K562 (cell line): Measurements from ENCODE around the gene EHBP1. TPM values are rescaled to one million over a fixed set of nuclear protein-coding genes. Genes with fewer than 3 reads are reported as not detected.

Experiments
- ATF3 ChIP-seq, 2 experiments: fragments of 450-650 bp in 1 of 2; sonication (generic) in 1 of 2; formaldehyde crosslinking in 1 of 2; IDR thresholded peaks in 1 of 2; conservative IDR thresholded peaks in 1 of 2; 2 replicates each; pipeline versions ENCODE4 v1.6.1 to v1.8.1; 2016 to 2023; ENCODE audit warnings: mild to moderate bottlenecking in 2 of 2, moderate library complexity in 2 of 2, inconsistent platforms in 1 of 2, missing genetic modification reagents in 1 of 2
- CREB5 ChIP-seq: fragments of 250-450 bp; sonication (Bioruptor Pico); IDR thresholded peaks from 2 replicates; pipeline ENCODE4 v1.5.0; 2020; ENCODE audit warnings: mild to moderate bottlenecking
- EHMT2 ChIP-seq: fragments of 450-650 bp; IDR thresholded peaks from 2 replicates; pipeline ENCODE4 v1.6.1; 2018; ENCODE audit warnings: antibody characterized with exemption
- FOXJ3 ChIP-seq: sonication (generic); formaldehyde crosslinking; IDR thresholded peaks from 2 replicates; pipeline ENCODE4 v1.4.0; 2020; ENCODE audit warnings: mild to moderate bottlenecking, missing genetic modification reagents
- JUND ChIP-seq, 2 experiments: IDR thresholded peaks; 2 replicates in 1 of 2; 3 replicates in 1 of 2; pipeline ENCODE4 v1.6.1; 2011; ENCODE audit warnings: borderline replicate concordance in 2 of 2, low read depth in 2 of 2, low read length in 2 of 2, improper control_type of control experiment in 1 of 2, missing biosample characterization in 1 of 2, missing genetic modification characterization in 1 of 2, missing genetic modification reagents in 1 of 2
- PRPF4 ChIP-seq: fragments of 200-400 bp; formaldehyde crosslinking; IDR thresholded peaks from one replicate; pipeline ENCODE4 v1.6.1; 2017; ENCODE audit warnings: low read length, low read depth, mild to moderate bottlenecking; ENCODE audit not compliant: insufficient read depth, poor library complexity, severe bottlenecking
- SMAD3 ChIP-seq: fragments of 450-650 bp; formaldehyde crosslinking; conservative IDR thresholded peaks from 2 replicates; pipeline ENCODE4 v1.4.0; 2020; ENCODE audit warnings: mild to moderate bottlenecking
- ZBED1 ChIP-seq: IDR thresholded peaks from 2 replicates; pipeline ENCODE4 v1.6.1; 2014
- ZC3H4 ChIP-seq: sonication (generic); formaldehyde crosslinking; IDR thresholded peaks from 2 replicates; pipeline ENCODE4 v1.9.0; 2021; ENCODE audit warnings: missing genetic modification reagents, borderline replicate concordance
- ZMIZ1 ChIP-seq, 2 experiments: fragments of 150-350 bp in 1 of 2; IDR thresholded peaks; 2 replicates each; pipeline ENCODE4 v1.6.1; 2012 to 2016; ENCODE audit warnings: low read depth in 2 of 2, low read length in 2 of 2, mild to moderate bottlenecking in 1 of 2, moderate library complexity in 1 of 2
- ZNF143 ChIP-seq: sonication (generic); formaldehyde crosslinking; IDR thresholded peaks from 2 replicates; pipeline ENCODE4 v1.9.0; 2022; ENCODE audit warnings: mild to moderate bottlenecking, missing genetic modification reagents
- ZNF175 ChIP-seq: fragments of 200-800 bp; sonication (Bioruptor generic); IDR thresholded peaks from 2 replicates; pipeline ENCODE4 v1.6.1; 2016; ENCODE audit warnings: low read depth, mild to moderate bottlenecking, missing genetic modification characterization, missing compliant biosample characterization
- ZNF263 ChIP-seq: sonication (generic); formaldehyde crosslinking; IDR thresholded peaks from 2 replicates; pipeline ENCODE4 v1.8.0; 2022; ENCODE audit warnings: mild to moderate bottlenecking, missing genetic modification reagents, borderline replicate concordance
- polyA plus RNA-seq, 8 experiments: library from polyadenylated mRNA; depleted of rRNA in 4 of 8; stranded (reverse) in 5 of 8; unstranded in 3 of 8; fragments of >200 nt; fragmentation: Nextera tagmentation in 2 of 8; fragmentation: Illumina TruSeq in 1 of 8; extraction: Ambion mirVana in 2 of 8; extraction: Trizol in 1 of 8; gene quantifications; 2 replicates each; pipeline versions ENCODE4 v1.2.1 to v1.2.3, GENCODE V29; 2011 to 2014; ENCODE audit warnings: inconsistent platforms in 1 of 8, missing spikeins in 1 of 8
- total RNA-seq, 7 experiments: library from RNA; depleted of rRNA in 6 of 7; stranded (reverse); fragments of >200 nt in 6 of 7; fragmentation: Illumina TruSeq in 2 of 7; extraction: Trizol in 2 of 7; gene quantifications; 2 replicates each; pipeline versions ENCODE4 v1.2.1 to v1.2.3, GENCODE V29; 2011 to 2021; ENCODE audit warnings: low replicate concordance in 1 of 7
- TF ChIP-seq, protein P1 (sequence below): sonication (generic); formaldehyde crosslinking; IDR thresholded peaks from 2 replicates; pipeline ENCODE4 v1.5.0; 2020; ENCODE audit warnings: missing genetic modification reagents
- TF ChIP-seq, protein P2 (sequence below): fragments of 200-800 bp; sonication (Bioruptor generic); IDR thresholded peaks from 2 replicates; pipeline ENCODE4 v1.6.1; 2016; ENCODE audit warnings: missing genetic modification characterization, missing compliant biosample characterization

Gene EHBP1
- total and polyA plus RNA-seq, 9 of the 15 experiments (the other 6 are each of a cell fraction or from before 2014, with no cell fraction given): 8.9 to 26.6 (median 19.3) TPM

DNA sequence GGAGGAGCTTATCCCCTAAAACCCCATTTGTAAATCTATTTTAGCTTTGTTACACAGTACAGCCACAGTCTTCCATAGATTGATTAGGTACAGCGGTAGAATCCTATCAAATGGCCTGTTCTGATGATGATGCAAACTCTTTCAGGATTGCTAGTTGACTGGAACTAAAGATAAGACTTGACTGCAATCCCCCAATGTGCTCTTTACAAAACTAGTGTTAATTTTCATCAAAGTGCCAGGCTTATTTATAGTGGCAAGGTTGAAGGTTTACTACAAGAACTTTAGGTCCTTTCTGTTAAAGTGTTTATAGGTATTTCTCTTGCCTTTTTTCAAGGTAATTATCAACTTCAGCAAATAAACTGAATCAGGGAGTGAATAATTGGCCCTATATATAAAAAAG, 336.1 kb downstream of the EHBP1 start (continued):
- TF ChIP-seq CREB5: no peak
- no peak for TF ChIP-seq ZNF143 (CRISPR knock-in tag)
- TF ChIP-seq, protein P1, sequence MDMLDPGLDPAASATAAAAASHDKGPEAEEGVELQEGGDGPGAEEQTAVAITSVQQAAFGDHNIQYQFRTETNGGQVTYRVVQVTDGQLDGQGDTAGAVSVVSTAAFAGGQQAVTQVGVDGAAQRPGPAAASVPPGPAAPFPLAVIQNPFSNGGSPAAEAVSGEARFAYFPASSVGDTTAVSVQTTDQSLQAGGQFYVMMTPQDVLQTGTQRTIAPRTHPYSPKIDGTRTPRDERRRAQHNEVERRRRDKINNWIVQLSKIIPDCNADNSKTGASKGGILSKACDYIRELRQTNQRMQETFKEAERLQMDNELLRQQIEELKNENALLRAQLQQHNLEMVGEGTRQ (CRISPR knock-in tag): no peak
- TF ChIP-seq, protein P2, sequence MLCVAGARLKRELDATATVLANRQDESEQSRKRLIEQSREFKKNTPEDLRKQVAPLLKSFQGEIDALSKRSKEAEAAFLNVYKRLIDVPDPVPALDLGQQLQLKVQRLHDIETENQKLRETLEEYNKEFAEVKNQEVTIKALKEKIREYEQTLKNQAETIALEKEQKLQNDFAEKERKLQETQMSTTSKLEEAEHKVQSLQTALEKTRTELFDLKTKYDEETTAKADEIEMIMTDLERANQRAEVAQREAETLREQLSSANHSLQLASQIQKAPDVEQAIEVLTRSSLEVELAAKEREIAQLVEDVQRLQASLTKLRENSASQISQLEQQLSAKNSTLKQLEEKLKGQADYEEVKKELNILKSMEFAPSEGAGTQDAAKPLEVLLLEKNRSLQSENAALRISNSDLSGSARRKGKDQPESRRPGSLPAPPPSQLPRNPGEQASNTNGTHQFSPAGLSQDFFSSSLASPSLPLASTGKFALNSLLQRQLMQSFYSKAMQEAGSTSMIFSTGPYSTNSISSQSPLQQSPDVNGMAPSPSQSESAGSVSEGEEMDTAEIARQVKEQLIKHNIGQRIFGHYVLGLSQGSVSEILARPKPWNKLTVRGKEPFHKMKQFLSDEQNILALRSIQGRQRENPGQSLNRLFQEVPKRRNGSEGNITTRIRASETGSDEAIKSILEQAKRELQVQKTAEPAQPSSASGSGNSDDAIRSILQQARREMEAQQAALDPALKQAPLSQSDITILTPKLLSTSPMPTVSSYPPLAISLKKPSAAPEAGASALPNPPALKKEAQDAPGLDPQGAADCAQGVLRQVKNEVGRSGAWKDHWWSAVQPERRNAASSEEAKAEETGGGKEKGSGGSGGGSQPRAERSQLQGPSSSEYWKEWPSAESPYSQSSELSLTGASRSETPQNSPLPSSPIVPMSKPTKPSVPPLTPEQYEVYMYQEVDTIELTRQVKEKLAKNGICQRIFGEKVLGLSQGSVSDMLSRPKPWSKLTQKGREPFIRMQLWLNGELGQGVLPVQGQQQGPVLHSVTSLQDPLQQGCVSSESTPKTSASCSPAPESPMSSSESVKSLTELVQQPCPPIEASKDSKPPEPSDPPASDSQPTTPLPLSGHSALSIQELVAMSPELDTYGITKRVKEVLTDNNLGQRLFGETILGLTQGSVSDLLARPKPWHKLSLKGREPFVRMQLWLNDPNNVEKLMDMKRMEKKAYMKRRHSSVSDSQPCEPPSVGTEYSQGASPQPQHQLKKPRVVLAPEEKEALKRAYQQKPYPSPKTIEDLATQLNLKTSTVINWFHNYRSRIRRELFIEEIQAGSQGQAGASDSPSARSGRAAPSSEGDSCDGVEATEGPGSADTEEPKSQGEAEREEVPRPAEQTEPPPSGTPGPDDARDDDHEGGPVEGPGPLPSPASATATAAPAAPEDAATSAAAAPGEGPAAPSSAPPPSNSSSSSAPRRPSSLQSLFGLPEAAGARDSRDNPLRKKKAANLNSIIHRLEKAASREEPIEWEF (CRISPR knock-in tag): no peak
- TF ChIP-seq EHMT2: no peak; the same call in 1 of the 2 replicates
- TF ChIP-seq PRPF4: no peak
- no peak for TF ChIP-seq ZBED1
- TF ChIP-seq ZMIZ1 (IDR thresholded peaks at IDR 0.05; ENCODE audit: low read depth in 2 of 2, low read length in 2 of 2): no peak
- no peak for TF ChIP-seq SMAD3
- peak; percentile 41; the same call in 1 of the 2 replicates for TF ChIP-seq JUND (IDR thresholded peaks at IDR 0.05; ENCODE audit: borderline replicate concordance, low read depth, low read length)
- peak; percentile 41; the same call in 1 of the 3 replicates for TF ChIP-seq JUND (tag; IDR thresholded peaks at IDR 0.05; ENCODE audit: borderline replicate concordance, low read depth, low read length)
- peak; percentile 94 for TF ChIP-seq ATF3 (IDR thresholded peaks at IDR 0.05)
- no peak for TF ChIP-seq ATF3 (CRISPR knock-in tag; conservative IDR thresholded peaks at IDR 0.05)
- TF ChIP-seq ZNF175 (CRISPR knock-in tag): no peak
- no peak for TF ChIP-seq ZNF263
- TF ChIP-seq FOXJ3 (CRISPR knock-in tag): no peak
- no peak for TF ChIP-seq ZC3H4 (CRISPR knock-in tag)
